Ishikawa (cell line): Measurements from ENCODE around the gene RNF217.

Experiments
- CEBPB ChIP-seq: IDR thresholded peaks from 2 replicates; pipeline ENCODE4 v1.6.1; 2012
- CREB1 ChIP-seq: IDR thresholded peaks from 2 replicates; pipeline ENCODE4 v1.6.1; 2012; ENCODE audit warnings: low read depth
- EGR1 ChIP-seq: IDR thresholded peaks from 2 replicates; pipeline ENCODE4 v1.6.1; 2012
- EP300 ChIP-seq: IDR thresholded peaks from 2 replicates; pipeline ENCODE4 v1.6.1; 2012; ENCODE audit warnings: borderline replicate concordance
- FOXM1 ChIP-seq: IDR thresholded peaks from 2 replicates; pipeline ENCODE4 v1.6.1; 2012; ENCODE audit warnings: low read depth, borderline replicate concordance
- MAX ChIP-seq: IDR thresholded peaks from 2 replicates; pipeline ENCODE4 v1.6.1; 2012
- NFIC ChIP-seq: IDR thresholded peaks from 2 replicates; pipeline ENCODE4 v1.6.1; 2012
- RAD21 ChIP-seq: IDR thresholded peaks from 2 replicates; pipeline ENCODE4 v1.6.1; 2012; ENCODE audit warnings: low read depth
- TAF1 ChIP-seq: IDR thresholded peaks from 2 replicates; pipeline ENCODE4 v1.6.1; 2012; ENCODE audit warnings: low read depth, mild to moderate bottlenecking
- TCF12 ChIP-seq: IDR thresholded peaks from 2 replicates; pipeline ENCODE4 v1.6.1; 2012; ENCODE audit warnings: low read depth
- TEAD4 ChIP-seq: IDR thresholded peaks from 2 replicates; pipeline ENCODE4 v1.6.1; 2012
- ZBTB7A ChIP-seq: IDR thresholded peaks from 2 replicates; pipeline ENCODE4 v1.6.1; 2012; ENCODE audit warnings: low read depth
- TF ChIP-seq, protein P1 (sequence below): IDR thresholded peaks from 2 replicates; pipeline ENCODE4 v1.6.1; 2012
- TF ChIP-seq, protein P2 (sequence below): IDR thresholded peaks from 2 replicates; pipeline ENCODE4 v1.6.1; 2012; ENCODE audit warnings: low read depth, mild to moderate bottlenecking

The RNF217 gene

DNA sequence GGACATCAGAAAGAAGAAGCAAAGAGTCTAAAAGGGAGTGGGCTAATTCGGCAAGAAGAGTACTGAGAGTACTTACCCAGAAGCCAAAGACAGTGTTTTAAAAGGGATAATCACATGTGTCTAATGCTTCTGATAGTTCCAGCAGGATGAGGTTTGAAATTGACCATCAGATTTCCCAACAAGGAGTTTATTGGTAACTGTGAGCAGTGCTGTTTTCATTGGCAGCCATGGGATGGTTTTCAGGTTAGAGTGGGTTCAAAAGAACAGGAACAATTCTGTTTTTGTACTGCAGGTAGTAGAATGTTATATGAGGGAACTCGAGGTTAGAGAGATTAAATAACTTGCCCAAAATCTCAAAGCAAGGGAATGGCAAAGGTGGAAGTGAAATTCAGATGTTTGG is 8.5 kb downstream of the RNF217 start:
- TF ChIP-seq EGR1 (no peak), TAF1 (no peak), CREB1 (no peak), ZBTB7A (no peak), FOXM1 (no peak), RAD21 (no peak), CEBPB (no peak), TEAD4 (no peak), MAX (no peak)
- TF ChIP-seq, protein P1, sequence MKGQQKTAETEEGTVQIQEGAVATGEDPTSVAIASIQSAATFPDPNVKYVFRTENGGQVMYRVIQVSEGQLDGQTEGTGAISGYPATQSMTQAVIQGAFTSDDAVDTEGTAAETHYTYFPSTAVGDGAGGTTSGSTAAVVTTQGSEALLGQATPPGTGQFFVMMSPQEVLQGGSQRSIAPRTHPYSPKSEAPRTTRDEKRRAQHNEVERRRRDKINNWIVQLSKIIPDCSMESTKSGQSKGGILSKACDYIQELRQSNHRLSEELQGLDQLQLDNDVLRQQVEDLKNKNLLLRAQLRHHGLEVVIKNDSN = no peak
- TF ChIP-seq, protein P2, sequence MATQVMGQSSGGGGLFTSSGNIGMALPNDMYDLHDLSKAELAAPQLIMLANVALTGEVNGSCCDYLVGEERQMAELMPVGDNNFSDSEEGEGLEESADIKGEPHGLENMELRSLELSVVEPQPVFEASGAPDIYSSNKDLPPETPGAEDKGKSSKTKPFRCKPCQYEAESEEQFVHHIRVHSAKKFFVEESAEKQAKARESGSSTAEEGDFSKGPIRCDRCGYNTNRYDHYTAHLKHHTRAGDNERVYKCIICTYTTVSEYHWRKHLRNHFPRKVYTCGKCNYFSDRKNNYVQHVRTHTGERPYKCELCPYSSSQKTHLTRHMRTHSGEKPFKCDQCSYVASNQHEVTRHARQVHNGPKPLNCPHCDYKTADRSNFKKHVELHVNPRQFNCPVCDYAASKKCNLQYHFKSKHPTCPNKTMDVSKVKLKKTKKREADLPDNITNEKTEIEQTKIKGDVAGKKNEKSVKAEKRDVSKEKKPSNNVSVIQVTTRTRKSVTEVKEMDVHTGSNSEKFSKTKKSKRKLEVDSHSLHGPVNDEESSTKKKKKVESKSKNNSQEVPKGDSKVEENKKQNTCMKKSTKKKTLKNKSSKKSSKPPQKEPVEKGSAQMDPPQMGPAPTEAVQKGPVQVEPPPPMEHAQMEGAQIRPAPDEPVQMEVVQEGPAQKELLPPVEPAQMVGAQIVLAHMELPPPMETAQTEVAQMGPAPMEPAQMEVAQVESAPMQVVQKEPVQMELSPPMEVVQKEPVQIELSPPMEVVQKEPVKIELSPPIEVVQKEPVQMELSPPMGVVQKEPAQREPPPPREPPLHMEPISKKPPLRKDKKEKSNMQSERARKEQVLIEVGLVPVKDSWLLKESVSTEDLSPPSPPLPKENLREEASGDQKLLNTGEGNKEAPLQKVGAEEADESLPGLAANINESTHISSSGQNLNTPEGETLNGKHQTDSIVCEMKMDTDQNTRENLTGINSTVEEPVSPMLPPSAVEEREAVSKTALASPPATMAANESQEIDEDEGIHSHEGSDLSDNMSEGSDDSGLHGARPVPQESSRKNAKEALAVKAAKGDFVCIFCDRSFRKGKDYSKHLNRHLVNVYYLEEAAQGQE = no peak

- TF ChIP-seq FOXM1 = no peak
Measured at GRCh38 chr6:124973780-124974179, 11.5 kb downstream of the RNF217 start.

- TF ChIP-seq, protein P2 = no peak
- TF ChIP-seq EP300 (no peak), TAF1 (no peak), TEAD4 (no peak)
Measured at GRCh38 chr6:124974771-124975377, 12.6 kb downstream of the RNF217 start.

GRCh38 chr6:124977067-124977908 is 15.1 kb downstream of the RNF217 start:
- TF ChIP-seq CEBPB (no peak), RAD21 (no peak), MAX (no peak), NFIC (no peak), ZBTB7A (no peak), TEAD4 (no peak), FOXM1 (no peak), EP300 (no peak), TAF1 (no peak), CREB1 (no peak), EGR1 (no peak), TCF12 (no peak)
- TF ChIP-seq, protein P1 = no peak
- TF ChIP-seq, protein P2 = no peak
